GM12878 (cell line): ENCODE results near the gene KAZN. TPM values are rescaled to one million over a fixed set of nuclear protein-coding genes. Genes with fewer than 3 reads are reported as not detected.

Source experiments
- ATAC-seq: fragments of 200-7000 bp; cut with Tn5 transposase; 3 replicates; pipeline ENCODE4 v1.9.1; 2020; ENCODE audit warnings: mild to moderate bottlenecking, moderate library complexity
- BruUV-seq: library from RNA; stranded (reverse); fragments of 400-500 nt; replicated peaks from 2 replicates; lab custom pipeline; 2021; lab: Mats Ljungman, UMichigan
- CTCF ChIA-PET: fragments of 300-600 bp; sonication (Branson Sonifier 250); formaldehyde crosslinking; extraction: SDS; loops from one replicate; lab custom pipeline; 2021; ENCODE audit warnings: inconsistent platforms; lab: Yijun Ruan, JAX
- POLR2A ChIA-PET: fragments of 350-600 bp; formaldehyde crosslinking; extraction: SDS; loops from one replicate; lab custom pipeline; 2021; ENCODE audit warnings: inconsistent platforms; lab: Charles Lee
- RAD21 ChIA-PET: fragments of 300-600 bp; sonication (Branson Sonifier 250); formaldehyde crosslinking; loops from one replicate; lab custom pipeline; 2023; ENCODE audit warnings: antibody characterized with exemption; ENCODE audit not compliant: unreplicated experiment; lab: Charles Lee
- SMC1A ChIA-PET: fragments of 300-600 bp; sonication (Branson Sonifier 250); formaldehyde crosslinking; loops from one replicate; lab custom pipeline; 2023; ENCODE audit not compliant: unreplicated experiment, uncharacterized antibody; lab: Charles Lee
- DNase-seq: peaks from one replicate; pipeline ENCODE4 v3.0.0-alpha.2; 2011; ENCODE audit warnings: low read depth, low spot score
- FAIRE-seq: peaks from 3 replicates; lab custom pipeline; 2011; peaks lifted over from hg19 to GRCh38; lab: Jason Lieb, UNC
- H2AFZ ChIP-seq: 2 replicates; pipeline ENCODE4 v1.6.0; 2011; ENCODE audit warnings: low read depth, low read length, control low read depth; ENCODE audit not compliant: control insufficient read depth
- H3K27ac ChIP-seq: 2 replicates; pipeline ENCODE4 v1.5.1; 2011; ENCODE audit warnings: control low read depth; ENCODE audit not compliant: control insufficient read depth, insufficient read depth
- H3K27me3 ChIP-seq, 2 experiments: replicated peaks in 1 of 2; 2 replicates each; pipeline versions ENCODE4 v1.6.0 to v1.6.1; 2011; ENCODE audit warnings: low read length in 1 of 2; ENCODE audit not compliant: control insufficient read depth in 2 of 2, insufficient read depth in 2 of 2
- H3K36me3 ChIP-seq, 2 experiments: 2 replicates each; pipeline ENCODE4 v1.5.1; 2011; ENCODE audit warnings: low read length in 1 of 2; ENCODE audit not compliant: control insufficient read depth in 2 of 2, insufficient read depth in 2 of 2
- H3K4me1 ChIP-seq: 2 replicates; pipeline ENCODE4 v1.6.1; 2011; ENCODE audit warnings: mild to moderate bottlenecking, low read length, moderate library complexity, mixed read lengths; ENCODE audit not compliant: control insufficient read depth, insufficient read depth
- H3K4me2 ChIP-seq: 2 replicates; pipeline ENCODE4 v1.6.0; 2011; ENCODE audit warnings: control low read depth; ENCODE audit not compliant: control insufficient read depth, insufficient read depth
- H3K4me3 ChIP-seq: fragments of 200-600 bp; sonication (generic); 2 replicates; pipeline ENCODE4 v1.5.1; 2016
- H3K79me2 ChIP-seq: 2 replicates; pipeline ENCODE4 v1.6.0; 2011; ENCODE audit warnings: low read length; ENCODE audit not compliant: control insufficient read depth, insufficient read depth
- H3K9ac ChIP-seq: 2 replicates; pipeline ENCODE4 v1.8.0; 2011; ENCODE audit warnings: low read length, control low read depth, mixed read lengths; ENCODE audit not compliant: control insufficient read depth, insufficient read depth
- H3K9me3 ChIP-seq: replicated peaks from 3 replicates; pipeline ENCODE4 v1.5.1; 2011; ENCODE audit warnings: mild to moderate bottlenecking, low read length; ENCODE audit not compliant: control insufficient read depth, insufficient read depth
- H4K20me1 ChIP-seq: 2 replicates; pipeline ENCODE4 v1.6.0; 2011; ENCODE audit not compliant: control insufficient read depth, insufficient read depth
- ATF3 ChIP-seq: IDR thresholded peaks from 2 replicates; pipeline ENCODE4 v1.6.1; 2011; ENCODE audit warnings: low read depth, mild to moderate bottlenecking, low read length, moderate library complexity, borderline replicate concordance; ENCODE audit errors: extremely low read depth
- CEBPB ChIP-seq, 2 experiments: fragments of 150-350 bp in 1 of 2; IDR thresholded peaks; 2 replicates each; pipeline ENCODE4 v1.6.1; 2012 to 2014; ENCODE audit warnings: low read depth in 2 of 2, low read length in 2 of 2, borderline replicate concordance in 1 of 2, inconsistent platforms in 1 of 2
- EED ChIP-seq: sonication (generic); IDR thresholded peaks from 2 replicates; pipeline ENCODE4 v1.6.1; 2016; ENCODE audit warnings: antibody characterized with exemption, low read depth
- MLLT1 ChIP-seq: fragments of 450-650 bp; IDR thresholded peaks from 2 replicates; pipeline ENCODE4 v1.6.1; 2016; ENCODE audit warnings: mild to moderate bottlenecking
- ZNF274 ChIP-seq: IDR thresholded peaks from one replicate; pipeline ENCODE4 v1.8.0; 2011; ENCODE audit not compliant: insufficient read length, insufficient read depth
- WGBS: methylation state at CpG from one replicate; pipeline ENCODE4 v1.1.6; 2016; ENCODE audit warnings: low lambda C conversion rate; ENCODE audit not compliant: insufficient replicate concordance, insufficient coverage; ENCODE audit errors: missing lambda C conversion rate; 5-methylcytosine and 5-hydroxymethylcytosine counted together
- in situ Hi-C: fragments of 300-500 bp; cut with MboI; formaldehyde crosslinking; loops from 9 replicates; pipeline ENCODE4 v1.14.3; 2018; ENCODE audit warnings: mixed read lengths
- intact Hi-C: fragments of 100-400 bp; cut with micrococcal nuclease; formaldehyde crosslinking; loops from one replicate; pipeline ENCODE4 v1.14.2; 2022; ENCODE audit not compliant: unreplicated experiment
- polyA plus RNA-seq, 11 experiments: library from polyadenylated mRNA; depleted of rRNA in 4 of 11; unstranded in 6 of 11; stranded (reverse) in 5 of 11; fragments of >200 nt; fragmentation: Nextera tagmentation in 4 of 11; fragmentation: Illumina TruSeq in 1 of 11; extraction: Ambion mirVana in 4 of 11; extraction: Trizol in 1 of 11; gene quantifications; 1 replicate in 1 of 11; 2 replicates in 10 of 11; pipeline versions ENCODE4 v1.2.1 to v1.2.3, GENCODE V29; 2011 to 2016; ENCODE audit warnings: inconsistent platforms in 2 of 11, missing spikeins in 2 of 11, low read depth in 1 of 11
- total RNA-seq, 4 experiments: library from RNA; depleted of rRNA in 3 of 4; stranded (reverse); fragments of >200 nt in 3 of 4; fragmentation: Illumina TruSeq in 1 of 4; extraction: Trizol in 1 of 4; gene quantifications; 2 replicates each; pipeline versions ENCODE4 v1.2.1 to v1.2.3, GENCODE V29; 2013 to 2021

KAZN gene
- total and polyA plus RNA-seq, 10 of the 15 experiments (the other 5 are each of a cell fraction or from before 2014, with no cell fraction given), result 0.72 to 4.0 (median 1.2) TPM

GRCh38 chr1:14884614-14885175 lies 286.2 kb downstream of the KAZN start:
- ChIA-PET POLR2A (no interaction called here), RAD21 (no interaction called here), CTCF (interaction anchor here (1.0 kb wide), 1 partner anchor 85 kb away, joined by 3 read pairs; no protein-coding TSS in a partner anchor), SMC1A (no interaction called here)
- no peaks in the 10 kb centered on the region for H4K20me1 ChIP-seq
- H2AFZ ChIP-seq, result no peak overlapping the region
- no peaks in the 10 kb centered on the region for H3K36me3 ChIP-seq
- intact Hi-C loops, result no loop called here
- DNase-seq, result no peak
- FAIRE-seq, result no peak
- WGBS, result 67% methylated on average over 15 of the region's 15 CpGs
- H3K4me2 ChIP-seq, result no peak overlapping the region
- H3K4me3 ChIP-seq, result no peak overlapping the region
- no peak overlapping the region for H3K27ac ChIP-seq
- TF ChIP-seq ATF3 (no peak), CEBPB (IDR thresholded peaks at IDR 0.05; ENCODE audit: borderline replicate concordance in 1 of 2, low read depth in 2 of 2, low read length in 2 of 2) (no peak), MLLT1 (no peak), EED (no peak), ZNF274 (no peak)
- no peak for ATAC-seq
- H3K4me1 ChIP-seq, result peaks cover 8% of the 10 kb centered on the region
- no peak overlapping the region for H3K9ac ChIP-seq
- no peaks in the 10 kb centered on the region; the same call in 2 of the 3 replicates for H3K9me3 ChIP-seq
- H3K27me3 ChIP-seq, result no peaks in the 10 kb centered on the region
- H3K79me2 ChIP-seq, result no peaks in the 10 kb centered on the region
- BruUV-seq, result no TSS peak
- in situ Hi-C loops, result no loop called here
